Psoas muscle (tissue), 8 donors: ENCODE data around the gene R3HDM2. TPM values are rescaled to one million over a fixed set of nuclear protein-coding genes. Genes with fewer than 3 reads are reported as not detected.
"Not testable (repeated sequence)": the region's sequence is repeated elsewhere in the genome, so short reads cannot be mapped to it uniquely, and the experiment has no call there.

Experiments used
- ATAC-seq, 4 donors: fragments of 200-7000 bp; cut with Tn5 transposase; one replicate each; pipeline ENCODE4 v1.9.1; 2020; ENCODE audit warnings: moderate library complexity in 3 of 4, mild to moderate bottlenecking in 2 of 4
- DNase-seq, 2 donors: peaks; one replicate each; pipeline ENCODE4 v3.0.0-alpha.2; 2020
- H3K27ac ChIP-seq: fragments of 200-600 bp; one replicate; pipeline ENCODE4 v1.8.0; 2022
- H3K27me3 ChIP-seq, 3 donors: fragments of 200-600 bp in 1 of 3; one replicate each; pipeline versions ENCODE4 v1.6.1 to v1.8.0; 2013 to 2022; ENCODE audit warnings: low read length in 2 of 3, mild to moderate bottlenecking in 2 of 3, moderate library complexity in 1 of 3; ENCODE audit not compliant: insufficient read depth in 3 of 3
- H3K36me3 ChIP-seq, 2 donors: fragments of 200-600 bp in 1 of 2; one replicate each; pipeline versions ENCODE4 v1.6.1 to v1.8.0; 2013 to 2022; ENCODE audit warnings: low read depth in 1 of 2, mild to moderate bottlenecking in 1 of 2, moderate library complexity in 1 of 2; ENCODE audit not compliant: insufficient read depth in 1 of 2
- H3K4me1 ChIP-seq: fragments of 200-600 bp; one replicate; pipeline ENCODE4 v1.8.0; 2022
- H3K4me3 ChIP-seq: fragments of 200-600 bp; one replicate; pipeline ENCODE4 v1.8.0; 2022; ENCODE audit warnings: mild to moderate bottlenecking
- H3K9me3 ChIP-seq: fragments of 200-600 bp; one replicate; pipeline ENCODE4 v1.8.0; 2022
- CTCF ChIP-seq: fragments of 200-600 bp; IDR thresholded peaks from one replicate; pipeline ENCODE4 v1.8.0; 2022; ENCODE audit warnings: antibody characterized with exemption
- WGBS, 3 donors: extraction: QIAGEN DNeasy Blood & Tissue Kit; methylation state at CpG; one replicate each; pipeline versions ENCODE4 v1.1.6 to v1.1.7; 2013; 5-methylcytosine and 5-hydroxymethylcytosine counted together
- intact Hi-C, 2 donors: fragments of 100-400 bp; cut with DNase I; formaldehyde crosslinking; loops; one replicate each; pipeline versions ENCODE4 v1.11.0 to v1.14.2; 2022
- polyA plus RNA-seq, 3 donors: library from polyadenylated mRNA; stranded (reverse); fragments of 200-250 nt; gene quantifications; one replicate each; pipeline ENCODE4 v1.2.3, GENCODE V29; 2013
- total RNA-seq, 4 donors: library from RNA; stranded (reverse); fragmentation: NEBNext Ultra II Directional in 2 of 4; extraction: Animal tissue kit (Norgen Biotek cat#: 25700) in 2 of 4; gene quantifications; one replicate each; pipeline versions ENCODE4 v1.2.1 to v1.2.4, GENCODE V29; 2021 to 2023
- donor health status: healthy with polysubstance abuse.
- donor health status: DM: no; HTN: no; CAD: no; lungs with moderate emphysema.
- donor health status: Bipolar disorder and iron deficiency.
- donor health status: healthy.
- donor health status: DM: yes; HTN: yes; CAD: no.
- donor health status: DM: no; HTN: no; CAD: no.
- donor health status: DM: no; HTN: no; CAD: no.
- donor health status: DM: yes; HTN: yes; CAD: no.

R3HDM2 gene
- total and polyA plus RNA-seq, 7 donors = 12.1 to 64.9 (median 41.4) TPM

GRCh38 chr12:57300961-57301584 is 129.8 kb downstream of the R3HDM2 start:
- Histone ChIP-seq H3K4me1 (peaks cover 12% of the 10 kb centered on the region), H3K9me3 (no peaks in the 10 kb centered on the region), H3K4me3 (no peak overlapping the region), H3K27ac (no peak overlapping the region), H3K36me3 (peaks cover 4 to 73% of the 10 kb centered on the region in 2 donors), H3K27me3 (no peaks in the 10 kb centered on the region)
- 97 to 100% (median 98%) methylated on average over 3 of the region's 3 CpGs for WGBS, 3 donors
- intact Hi-C loops = loop anchor here in 1 of 2 donors (5.0 kb wide), 1 partner anchor 151 kb away; no protein-coding TSS in a partner anchor
- no peak for ATAC-seq
- no peak for DNase-seq
- no peak for TF ChIP-seq CTCF

DNA sequence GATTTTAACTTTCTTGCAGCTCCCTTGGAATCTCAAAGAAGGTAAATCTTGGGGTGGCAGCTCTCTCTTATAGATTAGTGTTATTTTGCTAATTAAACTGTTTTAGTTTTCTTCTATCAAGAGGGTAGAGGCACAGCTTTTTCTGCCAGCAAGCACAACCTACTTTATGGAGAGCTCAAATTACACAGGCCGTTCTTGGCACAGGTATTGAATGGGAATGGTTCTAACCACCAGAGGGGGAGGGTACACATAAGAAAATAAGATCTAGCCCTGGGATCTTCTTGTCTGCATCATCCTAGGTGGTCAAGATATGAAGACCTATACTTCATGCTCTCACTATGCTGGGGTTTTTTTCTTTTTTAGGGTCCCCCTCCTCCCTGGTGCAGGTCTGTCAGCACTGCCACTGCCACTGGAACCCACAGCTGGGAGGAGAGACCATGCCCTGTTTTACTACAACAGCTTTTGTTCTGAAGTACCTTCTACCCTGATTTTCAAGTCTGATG is 131.3 kb downstream of the R3HDM2 start:
- no peak for TF ChIP-seq CTCF
- ATAC-seq (peak; percentile 64 to 90 (median 82)), DNase-seq (no peak)
- Histone ChIP-seq H3K4me3 (no peak overlapping the region), H3K27me3 (no peaks in the 10 kb centered on the region), H3K4me1 (peaks cover 12% of the 10 kb centered on the region), H3K36me3 (peaks cover 9 to 85% of the 10 kb centered on the region in 2 donors), H3K27ac (no peak overlapping the region), H3K9me3 (no peaks in the 10 kb centered on the region)
- 23 to 33% (median 29%) methylated on average over 1 of the region's 1 CpG for WGBS, 3 donors
- intact Hi-C loops = loop anchor here in 1 of 2 donors (5.0 kb wide), 1 partner anchor 153 kb away; no protein-coding TSS in a partner anchor

- Histone ChIP-seq H3K27me3 (no peaks in the 10 kb centered on the region), H3K27ac (no peak overlapping the region), H3K9me3 (no peaks in the 10 kb centered on the region), H3K4me3 (no peak overlapping the region), H3K36me3 (peaks cover 18 to 94% of the 10 kb centered on the region in 2 donors), H3K4me1 (peaks cover 12% of the 10 kb centered on the region)
- intact Hi-C loops = no loop called here
- 61 to 84% (median 70%) methylated on average over 4 of the region's 4 CpGs for WGBS, 3 donors
- ATAC-seq (no peak), DNase-seq (no peak)
- TF ChIP-seq CTCF = no peak
Observed at GRCh38 chr12:57296291-57296690, 134.6 kb downstream of the R3HDM2 start.

DNA sequence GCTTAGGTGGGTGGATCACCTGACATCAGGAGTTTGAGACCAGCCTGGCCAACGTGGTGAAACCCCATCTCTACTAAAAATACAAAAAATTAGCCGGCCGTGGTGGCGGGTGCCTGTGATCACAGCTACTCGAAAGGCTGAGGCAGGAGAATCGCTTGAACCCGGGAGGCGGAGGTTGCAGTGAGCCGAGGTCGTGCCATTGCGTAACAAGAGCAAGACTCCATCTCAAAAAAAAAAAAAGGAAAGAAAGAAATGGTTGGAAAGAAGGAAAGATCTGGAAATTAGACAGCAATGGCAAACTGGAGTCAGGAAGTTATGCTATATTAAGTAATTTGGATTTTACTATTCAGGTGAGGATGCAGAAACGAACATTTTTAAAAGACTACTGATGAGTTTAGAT is 148.8 kb downstream of the R3HDM2 start:
- 89 to 94% (median 92%) methylated on average over 12 of the region's 12 CpGs for WGBS, 3 donors
- intact Hi-C loops, H3K27me3 ChIP-seq, DNase-seq, H3K4me3 ChIP-seq, H3K9me3 ChIP-seq, ATAC-seq, H3K27ac ChIP-seq, H3K4me1 ChIP-seq: not testable (repeated sequence)
- peaks cover 4 to 85% of the 10 kb centered on the region in 2 donors for H3K36me3 ChIP-seq

GRCh38 chr12:57280211-57281062 is 150.4 kb downstream of the R3HDM2 start:
- no peak overlapping the region for H3K4me3 ChIP-seq
- peaks cover 4 to 76% of the 10 kb centered on the region in 2 donors for H3K36me3 ChIP-seq
- WGBS, 3 donors = 86 to 89% (median 86%) methylated on average over 9 of the region's 9 CpGs
- no peak for DNase-seq
- intact Hi-C loops = no loop called here
- H3K9me3 ChIP-seq = no peaks in the 10 kb centered on the region
- peak; percentile 75 to 88 (median 84) for ATAC-seq
- no peak for TF ChIP-seq CTCF
- H3K4me1 ChIP-seq = no peaks in the 10 kb centered on the region
- no peaks in the 10 kb centered on the region for H3K27me3 ChIP-seq
- peak overlapping the region; percentile 55 for H3K27ac ChIP-seq
